Measurements from ENCODE around the gene USP3. TPM values are rescaled to one million over a fixed set of nuclear protein-coding genes. Genes with fewer than 3 reads are reported as not detected.
"Not testable (repeated sequence)": the region's sequence is repeated elsewhere in the genome, so short reads cannot be mapped to it uniquely, and the experiment has no call there.

Gene USP3
- total and polyA plus RNA-seq, 2 of the 13 experiments (the other 11 are each of a cell fraction or from before 2014, with no cell fraction given): 14.3 to 61.2 TPM

DNA sequence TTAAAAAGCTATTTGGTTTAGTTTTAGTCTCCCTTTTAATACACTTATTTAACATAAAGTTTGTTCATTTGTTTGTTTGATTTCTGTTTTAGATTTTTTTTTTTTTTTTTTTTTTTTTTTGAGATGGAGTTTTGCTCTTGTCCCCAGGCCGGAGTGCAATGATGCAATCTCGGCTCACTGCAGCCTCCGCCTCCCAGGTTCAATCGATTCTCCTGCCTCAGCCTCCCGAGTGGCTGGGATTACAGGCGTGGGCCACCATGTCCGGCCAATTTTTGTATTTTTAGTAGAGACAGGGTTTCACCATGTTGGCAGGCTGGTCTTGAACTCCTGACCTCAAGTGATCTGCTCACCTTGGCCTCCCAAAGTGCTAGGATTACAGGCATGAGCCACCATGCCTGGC lies 16.1 kb downstream of the USP3 start:
- peaks cover 99% of the 10 kb centered on the region for H3K79me2 ChIP-seq (ENCODE audit: insufficient read depth, low read length)
- FAIRE-seq: not testable (repeated sequence)

DNA sequence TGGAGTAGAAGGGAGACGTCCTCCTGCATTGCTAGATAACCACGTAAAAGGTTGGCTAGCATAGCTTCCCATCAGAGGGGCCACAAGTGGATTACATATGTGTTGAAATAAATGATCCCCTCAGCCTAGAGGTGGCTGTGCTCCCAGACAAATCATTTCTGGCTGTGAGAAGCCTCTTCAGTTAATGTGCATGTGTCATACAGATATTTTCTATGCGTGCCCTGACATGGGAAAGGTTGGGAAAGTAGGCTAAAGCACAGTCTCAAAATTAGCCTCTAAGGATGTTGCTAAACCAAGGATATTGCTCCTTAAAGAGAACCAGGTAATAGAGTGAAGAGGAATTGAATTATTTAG lies 17.8 kb downstream of the USP3 start:
- no TSS peak for BruUV-seq (replicated peaks)
- H3K4me2 ChIP-seq (ENCODE audit: low read depth, low read length): no peak overlapping the region
- DNase-seq (ENCODE audit: low spot score): no peak
- H3K9me3 ChIP-seq (ENCODE audit: low read length): no peaks in the 10 kb centered on the region
- no peak overlapping the region for H3K27ac ChIP-seq (ENCODE audit: extremely low read length, insufficient read depth, low read length)
- TF ChIP-seq TOPORS (CRISPR knock-in tag; IDR thresholded peaks at IDR 0.05): no peak
- no peak for TF ChIP-seq ZNF777 (CRISPR knock-in tag; IDR thresholded peaks at IDR 0.05)
- TF ChIP-seq PRMT3 (CRISPR knock-in tag; IDR thresholded peaks at IDR 0.05; ENCODE audit: borderline replicate concordance, low read depth): no peak
- no peak for TF ChIP-seq HNRNPL (IDR thresholded peaks at IDR 0.05; ENCODE audit: low read depth, low read length)
- no peak for TF ChIP-seq ZNF263 (CRISPR knock-in tag; IDR thresholded peaks at IDR 0.05)
- no peak for TF ChIP-seq ZNF557 (CRISPR knock-in tag; IDR thresholded peaks at IDR 0.05)
- TF ChIP-seq ATF7 (IDR thresholded peaks at IDR 0.05): no peak
- no peak for TF ChIP-seq ATF7 (CRISPR knock-in tag; IDR thresholded peaks at IDR 0.05)
- TF ChIP-seq ZNF160 (CRISPR knock-in tag; IDR thresholded peaks at IDR 0.05): no peak
- no peak for TF ChIP-seq ZNF34 (CRISPR knock-in tag; IDR thresholded peaks at IDR 0.05; ENCODE audit: borderline replicate concordance)
- TF ChIP-seq, protein P1, sequence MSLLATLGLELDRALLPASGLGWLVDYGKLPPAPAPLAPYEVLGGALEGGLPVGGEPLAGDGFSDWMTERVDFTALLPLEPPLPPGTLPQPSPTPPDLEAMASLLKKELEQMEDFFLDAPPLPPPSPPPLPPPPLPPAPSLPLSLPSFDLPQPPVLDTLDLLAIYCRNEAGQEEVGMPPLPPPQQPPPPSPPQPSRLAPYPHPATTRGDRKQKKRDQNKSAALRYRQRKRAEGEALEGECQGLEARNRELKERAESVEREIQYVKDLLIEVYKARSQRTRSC (CRISPR knock-in tag; IDR thresholded peaks at IDR 0.05; ENCODE audit: low read depth): no peak
- TF ChIP-seq, protein P2, sequence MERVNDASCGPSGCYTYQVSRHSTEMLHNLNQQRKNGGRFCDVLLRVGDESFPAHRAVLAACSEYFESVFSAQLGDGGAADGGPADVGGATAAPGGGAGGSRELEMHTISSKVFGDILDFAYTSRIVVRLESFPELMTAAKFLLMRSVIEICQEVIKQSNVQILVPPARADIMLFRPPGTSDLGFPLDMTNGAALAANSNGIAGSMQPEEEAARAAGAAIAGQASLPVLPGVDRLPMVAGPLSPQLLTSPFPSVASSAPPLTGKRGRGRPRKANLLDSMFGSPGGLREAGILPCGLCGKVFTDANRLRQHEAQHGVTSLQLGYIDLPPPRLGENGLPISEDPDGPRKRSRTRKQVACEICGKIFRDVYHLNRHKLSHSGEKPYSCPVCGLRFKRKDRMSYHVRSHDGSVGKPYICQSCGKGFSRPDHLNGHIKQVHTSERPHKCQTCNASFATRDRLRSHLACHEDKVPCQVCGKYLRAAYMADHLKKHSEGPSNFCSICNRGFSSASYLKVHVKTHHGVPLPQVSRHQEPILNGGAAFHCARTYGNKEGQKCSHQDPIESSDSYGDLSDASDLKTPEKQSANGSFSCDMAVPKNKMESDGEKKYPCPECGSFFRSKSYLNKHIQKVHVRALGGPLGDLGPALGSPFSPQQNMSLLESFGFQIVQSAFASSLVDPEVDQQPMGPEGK (CRISPR knock-in tag; IDR thresholded peaks at IDR 0.05): no peak
- TF ChIP-seq ZNF331 (CRISPR knock-in tag; IDR thresholded peaks at IDR 0.05): no peak
- TF ChIP-seq MED13 (CRISPR knock-in tag; IDR thresholded peaks at IDR 0.05): no peak
- 92% methylated on average over 3 of the region's 3 CpGs for WGBS (ENCODE audit: low lambda C conversion rate)
- H3K9ac ChIP-seq (ENCODE audit: insufficient read depth, low read depth, low read length): no peak overlapping the region
- POLR2A ChIA-PET: no interaction called here
- H3K79me2 ChIP-seq (ENCODE audit: insufficient read depth, low read length): peaks cover 99% of the 10 kb centered on the region
- no peak for FAIRE-seq
- intact Hi-C loops (cut with micrococcal nuclease; ENCODE audit: unreplicated experiment): no loop called here
- H2AFZ ChIP-seq (ENCODE audit: low read length): no peak overlapping the region
- peaks cover 54% of the 10 kb centered on the region for H4K20me1 ChIP-seq (ENCODE audit: insufficient read depth, low read length)
- H3K4me3 ChIP-seq (replicated peaks in 1 of 3; ENCODE audit: insufficient read depth in 1 of 3, low read depth in 2 of 3, low read length in 3 of 3): no peak overlapping the region
- in situ Hi-C loops (cut with HindIII; ENCODE audit: extremely low pct_ligation_motif_present, low pct_unique_long_range_greater_than_20kb): no loop called here
- peaks cover 64% of the 10 kb centered on the region for H3K4me1 ChIP-seq (ENCODE audit: insufficient read depth, low read length)
- CTCF ChIA-PET (ENCODE audit: low intra/inter-chr PET ratio, low total read pairs): no interaction called here
- no peak for ATAC-seq
- no peaks in the 10 kb centered on the region for H3K27me3 ChIP-seq (ENCODE audit: control insufficient read depth in 1 of 2, insufficient read depth in 2 of 2, low read length in 2 of 2)
- no peaks in the 10 kb centered on the region; a peak in 2 of 5 replicates for H3K36me3 ChIP-seq (replicated peaks in 1 of 2; ENCODE audit: control insufficient read depth in 1 of 2, insufficient read depth in 2 of 2, low read length in 2 of 2)

More for the DNA sequence above, 16.1 kb downstream of the USP3 start:
- H3K9ac ChIP-seq (ENCODE audit: insufficient read depth, low read depth, low read length); H3K36me3 ChIP-seq (replicated peaks in 1 of 2; ENCODE audit: control insufficient read depth in 1 of 2, insufficient read depth in 2 of 2, low read length in 2 of 2); BruUV-seq (replicated peaks); H3K4me2 ChIP-seq (ENCODE audit: low read depth, low read length); H3K27ac ChIP-seq (ENCODE audit: extremely low read length, insufficient read depth, low read length); DNase-seq (ENCODE audit: low spot score); in situ Hi-C loops (cut with HindIII; ENCODE audit: extremely low pct_ligation_motif_present, low pct_unique_long_range_greater_than_20kb); H3K9me3 ChIP-seq (ENCODE audit: low read length); H3K27me3 ChIP-seq (ENCODE audit: control insufficient read depth in 1 of 2, insufficient read depth in 2 of 2, low read length in 2 of 2); H3K4me3 ChIP-seq (replicated peaks in 1 of 3; ENCODE audit: insufficient read depth in 1 of 3, low read depth in 2 of 3, low read length in 3 of 3); ATAC-seq; CTCF ChIA-PET (ENCODE audit: low intra/inter-chr PET ratio, low total read pairs); H2AFZ ChIP-seq (ENCODE audit: low read length); intact Hi-C loops (cut with micrococcal nuclease; ENCODE audit: unreplicated experiment): not testable (repeated sequence)
- Histone ChIP-seq H4K20me1 (ENCODE audit: insufficient read depth, low read length) (peaks cover 49% of the 10 kb centered on the region), H3K4me1 (ENCODE audit: insufficient read depth, low read length) (peaks cover 81% of the 10 kb centered on the region)
- WGBS (ENCODE audit: low lambda C conversion rate): 94% methylated on average over 7 of the region's 7 CpGs
- TF ChIP-seq, protein P3, sequence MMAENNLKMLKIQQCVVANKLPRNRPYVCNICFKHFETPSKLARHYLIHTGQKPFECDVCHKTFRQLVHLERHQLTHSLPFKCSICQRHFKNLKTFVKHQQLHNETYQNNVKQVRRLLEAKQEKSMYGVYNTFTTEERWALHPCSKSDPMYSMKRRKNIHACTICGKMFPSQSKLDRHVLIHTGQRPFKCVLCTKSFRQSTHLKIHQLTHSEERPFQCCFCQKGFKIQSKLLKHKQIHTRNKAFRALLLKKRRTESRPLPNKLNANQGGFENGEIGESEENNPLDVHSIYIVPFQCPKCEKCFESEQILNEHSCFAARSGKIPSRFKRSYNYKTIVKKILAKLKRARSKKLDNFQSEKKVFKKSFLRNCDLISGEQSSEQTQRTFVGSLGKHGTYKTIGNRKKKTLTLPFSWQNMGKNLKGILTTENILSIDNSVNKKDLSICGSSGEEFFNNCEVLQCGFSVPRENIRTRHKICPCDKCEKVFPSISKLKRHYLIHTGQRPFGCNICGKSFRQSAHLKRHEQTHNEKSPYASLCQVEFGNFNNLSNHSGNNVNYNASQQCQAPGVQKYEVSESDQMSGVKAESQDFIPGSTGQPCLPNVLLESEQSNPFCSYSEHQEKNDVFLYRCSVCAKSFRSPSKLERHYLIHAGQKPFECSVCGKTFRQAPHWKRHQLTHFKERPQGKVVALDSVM (CRISPR knock-in tag; IDR thresholded peaks at IDR 0.05): peak; percentile 86
- POLR2A ChIA-PET: interaction anchor here (1.1 kb wide), 1 partner anchor 17 kb away, joined by 5 read pairs; the partner anchor contains the start of gene USP3

Data from HepG2 (cell line).